Uterus (tissue), 2 donors: ENCODE measurements around the gene MXRA8.
A peak's percentile ranks its signal among the peaks of the same experiment; 100 is the strongest.

Experiments
- CTCF ChIP-seq, 4 experiments: fragments of 200-600 bp in 2 of 4; fragments of 450-650 bp in 2 of 4; sonication (generic) in 2 of 4; IDR thresholded peaks; one replicate each; pipeline ENCODE4 v1.5.1; 2016 to 2019; ENCODE audit warnings: antibody characterized with exemption in 4 of 4, mild to moderate bottlenecking in 2 of 4, moderate library complexity in 1 of 4
- POLR2A ChIP-seq, 2 donors: fragments of 450-650 bp; IDR thresholded peaks; one replicate each; pipeline ENCODE4 v1.6.1; 2016; ENCODE audit warnings: antibody characterized with exemption in 2 of 2, mild to moderate bottlenecking in 1 of 2, moderate library complexity in 1 of 2

GRCh38 chr1:1349256-1350012 is 8.9 kb downstream of the MXRA8 start, which contains the start of gene DVL1:
- peak; percentile 30 to 72 for TF ChIP-seq POLR2A (IDR thresholded peaks at IDR 0.05)
- peak; percentile 33 to 71 (median 64) for TF ChIP-seq CTCF (IDR thresholded peaks at IDR 0.05)
